ENCODE measurements around the gene SLC39A9. TPM values are rescaled to one million over a fixed set of nuclear protein-coding genes. Genes with fewer than 3 reads are reported as not detected.
A peak's percentile ranks its signal among the peaks of the same experiment; 100 is the strongest.
"Not testable (repeated sequence)": the region's sequence is repeated elsewhere in the genome, so short reads cannot be mapped to it uniquely, and the experiment has no call there.

Gene SLC39A9
- total RNA-seq, 1 experiment from 2014 or later = 85.0 TPM

DNA sequence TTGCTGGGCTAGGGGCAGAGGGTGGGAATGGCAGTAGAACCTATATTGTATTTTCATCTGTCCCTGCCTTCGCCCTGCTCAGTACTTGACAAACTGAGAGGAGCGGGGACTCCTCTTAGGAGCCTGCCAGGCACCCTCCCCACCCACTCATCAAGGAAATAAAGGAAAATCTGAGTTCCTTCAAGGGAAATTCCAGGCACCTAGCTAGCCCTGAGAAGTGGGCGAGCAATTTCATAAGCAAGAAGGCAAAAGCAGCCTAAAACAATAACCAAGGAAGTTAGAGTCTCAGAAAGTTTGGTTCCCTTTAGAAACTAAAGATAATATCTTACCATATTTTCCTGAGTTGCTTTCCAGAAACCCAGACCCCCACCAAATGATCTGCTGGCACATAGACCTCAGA lies 75.5 kb downstream of the SLC39A9 start:
- DNase-seq (ENCODE audit: low read depth) = no peak

DNA sequence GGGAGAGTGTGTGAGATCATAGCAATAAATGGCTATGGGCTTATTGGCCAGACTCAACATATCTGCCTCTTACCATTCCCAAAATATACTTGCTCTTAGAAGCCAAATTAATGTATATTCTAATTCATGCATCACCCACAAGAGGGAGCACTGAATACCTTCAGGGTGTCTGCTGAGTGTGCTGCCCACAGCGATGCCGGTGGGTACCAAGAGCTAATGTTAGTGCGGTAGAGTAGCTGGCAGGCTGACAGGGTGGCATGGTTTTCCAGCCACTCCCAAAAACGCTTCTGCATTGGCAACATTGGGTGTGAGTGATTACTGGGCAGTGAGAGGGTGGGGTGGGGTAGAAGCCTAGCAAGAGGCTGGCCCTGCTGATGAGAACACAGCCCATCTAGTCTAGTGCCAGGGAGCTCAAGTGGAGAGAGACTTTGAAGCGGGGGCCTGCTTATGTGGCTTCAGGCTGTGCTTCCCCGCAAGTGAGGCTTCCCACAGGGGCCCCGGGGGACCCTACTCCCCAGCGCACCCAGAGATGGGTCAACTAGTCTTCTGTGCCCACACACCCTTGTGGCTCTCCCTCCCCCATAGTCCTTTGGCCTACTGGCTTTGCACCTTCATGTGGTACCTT lies 76.8 kb downstream of the SLC39A9 start:
- peak; percentile 33 for DNase-seq (ENCODE audit: low read depth)

DNA sequence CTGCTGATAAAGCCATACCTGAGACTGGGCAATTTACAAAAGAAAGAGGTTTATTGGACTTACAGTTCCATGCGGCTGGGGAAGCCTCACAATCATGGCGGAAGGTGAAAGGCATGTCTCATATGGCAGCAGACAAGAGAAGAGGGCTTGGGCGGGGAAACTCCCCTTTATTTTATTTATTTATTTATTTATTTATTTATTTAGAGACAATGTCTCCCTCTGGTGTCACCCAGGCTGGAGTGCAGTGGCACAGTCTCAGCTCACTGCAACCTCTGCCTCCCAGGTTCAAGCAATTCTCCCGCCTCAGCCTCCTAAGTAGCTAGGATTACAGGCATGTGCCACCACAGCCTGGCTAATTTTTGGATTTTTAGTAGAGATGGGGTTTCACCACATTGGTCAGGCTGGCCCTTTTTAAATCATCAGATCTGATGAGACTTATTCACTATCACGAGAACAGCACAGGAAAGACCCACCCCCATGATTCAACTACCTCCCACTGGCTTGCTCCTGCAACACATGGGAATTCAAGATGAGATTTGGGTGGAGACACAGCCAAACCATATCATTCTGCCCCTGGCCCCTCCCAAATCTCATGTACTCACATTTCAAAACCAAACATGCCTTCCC lies 78.4 kb downstream of the SLC39A9 start:
- not testable (repeated sequence) for DNase-seq (ENCODE audit: low read depth)

DNA sequence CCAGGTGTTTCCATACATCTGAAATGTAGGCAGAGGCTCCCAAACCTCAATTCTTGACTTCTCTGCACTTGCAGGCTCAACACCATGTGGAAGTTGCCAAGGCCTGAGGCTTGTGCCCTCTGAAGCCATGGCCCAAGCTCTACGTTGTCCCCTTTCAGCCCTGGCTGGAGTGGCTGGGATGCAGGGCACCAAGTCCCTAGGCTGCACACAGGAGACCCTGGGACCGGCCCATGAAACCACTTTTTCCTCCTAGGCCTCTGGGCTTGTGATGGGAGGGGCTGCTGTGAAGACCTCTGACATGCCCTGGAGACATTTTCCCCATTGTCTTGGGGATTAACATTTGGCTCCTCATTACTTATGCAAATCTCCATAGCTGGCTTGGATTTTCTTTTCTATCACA lies 79.6 kb downstream of the SLC39A9 start:
- DNase-seq (ENCODE audit: low read depth) = not testable (repeated sequence)

DNA sequence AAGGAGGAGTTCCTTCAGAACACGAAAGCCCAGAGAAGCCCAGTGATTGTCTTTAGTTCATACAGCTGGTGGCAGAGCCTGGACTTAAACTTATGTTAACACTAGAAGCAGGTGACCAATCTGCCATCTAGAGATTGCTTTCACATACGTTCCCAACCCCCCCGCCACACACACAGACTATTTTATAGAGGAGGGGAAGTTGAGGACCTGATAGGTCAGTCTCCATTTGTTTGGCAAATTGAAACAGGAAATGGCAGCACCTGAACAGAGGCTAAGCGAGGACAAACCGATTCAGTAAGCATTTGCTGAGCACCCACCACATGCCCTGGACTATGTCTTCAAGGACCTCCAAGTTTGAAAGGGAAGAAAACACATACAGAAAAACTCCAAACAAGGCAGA lies 81.2 kb downstream of the SLC39A9 start:
- no peak for DNase-seq (ENCODE audit: low read depth)

DNA sequence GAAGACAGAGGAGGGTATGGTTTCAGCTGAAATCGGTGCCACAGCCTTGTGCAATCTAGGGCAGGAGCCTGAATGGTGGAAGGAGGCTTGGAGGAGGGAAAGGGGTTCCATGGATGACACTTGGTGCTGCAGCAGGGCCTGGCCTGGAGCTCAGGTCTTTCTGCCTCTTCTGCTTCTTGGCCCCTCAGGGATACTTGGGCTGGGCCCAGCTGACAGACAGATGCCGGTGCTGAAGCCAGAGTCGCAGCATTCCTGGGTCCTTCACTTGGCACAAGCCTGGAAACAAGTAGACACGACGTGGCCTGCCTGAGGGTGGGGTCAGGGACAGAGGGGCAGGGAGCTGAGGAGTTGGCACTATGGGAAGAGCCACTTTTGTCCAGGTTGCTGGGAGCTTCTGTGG lies 81.6 kb downstream of the SLC39A9 start:
- no peak for DNase-seq (ENCODE audit: low read depth)

DNA sequence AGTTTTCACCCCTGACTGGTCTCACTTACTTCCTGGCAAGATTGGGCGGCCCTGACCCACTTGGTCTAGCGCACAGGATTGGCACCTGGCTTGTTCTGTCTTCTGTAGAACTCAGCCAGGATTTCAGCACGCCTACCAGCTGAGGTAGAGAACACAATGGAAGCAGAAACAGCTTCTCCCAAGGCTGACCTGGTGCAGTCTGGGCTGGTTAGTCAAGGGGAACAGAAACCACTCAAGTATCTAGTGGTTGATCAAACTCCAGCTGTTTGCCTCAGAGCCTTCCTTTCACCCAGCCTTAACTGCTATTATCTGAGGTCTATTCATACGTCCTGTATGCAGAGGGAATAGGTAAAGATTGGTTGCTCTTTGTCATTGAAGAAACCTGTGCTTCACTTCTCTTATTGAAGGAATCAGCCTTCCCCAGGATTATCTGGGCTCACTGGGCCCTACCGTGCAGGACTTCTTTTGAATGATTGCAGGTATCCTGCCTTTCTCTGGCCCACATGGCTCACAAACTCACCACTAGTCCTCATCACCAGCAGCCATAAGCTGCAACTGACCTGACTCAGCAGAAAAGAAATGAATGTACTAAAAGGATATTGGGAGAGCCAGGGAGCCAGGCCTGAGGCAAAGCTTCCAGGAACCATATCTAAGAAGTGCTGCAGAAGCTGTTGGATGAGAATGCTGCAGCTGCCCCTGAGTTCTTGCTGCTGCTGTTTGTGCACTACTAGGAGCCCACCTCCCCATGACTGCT lies 83.5 kb downstream of the SLC39A9 start:
- DNase-seq (ENCODE audit: low read depth) = no peak

DNA sequence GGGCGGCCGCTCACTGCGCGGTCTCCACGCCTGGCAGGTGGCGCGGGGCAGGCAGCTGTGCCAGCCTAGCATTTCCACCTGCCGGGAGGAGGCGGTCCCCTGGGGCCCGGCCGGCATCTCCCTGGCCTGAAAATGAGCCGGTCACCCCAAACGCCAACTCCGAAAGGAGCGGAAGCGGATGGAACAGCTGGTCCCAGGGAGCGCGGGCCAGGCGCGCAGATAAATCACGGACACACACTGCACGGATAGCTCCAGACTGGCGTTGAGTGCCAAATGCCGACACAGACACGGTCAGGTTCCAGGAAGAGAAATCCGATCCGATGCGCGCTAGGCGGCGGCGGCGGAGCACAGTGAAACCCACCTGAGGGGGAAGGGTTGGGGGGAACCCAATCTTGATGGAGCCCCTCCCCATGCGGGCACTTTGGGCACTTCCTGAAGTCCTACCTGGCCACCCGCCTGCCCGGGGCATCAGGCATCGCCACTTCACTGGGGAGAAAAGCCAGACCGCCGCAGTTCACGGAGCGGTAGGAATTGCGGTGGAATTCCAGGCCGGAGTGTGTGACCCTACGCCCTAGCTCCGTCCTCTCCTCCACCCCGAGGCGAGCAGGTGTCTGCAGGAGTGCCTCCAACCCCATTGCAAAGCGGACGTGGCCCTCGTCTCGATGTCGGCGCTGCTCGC lies 85.4 kb downstream of the SLC39A9 start:
- DNase-seq (ENCODE audit: low read depth) = no peak

DNA sequence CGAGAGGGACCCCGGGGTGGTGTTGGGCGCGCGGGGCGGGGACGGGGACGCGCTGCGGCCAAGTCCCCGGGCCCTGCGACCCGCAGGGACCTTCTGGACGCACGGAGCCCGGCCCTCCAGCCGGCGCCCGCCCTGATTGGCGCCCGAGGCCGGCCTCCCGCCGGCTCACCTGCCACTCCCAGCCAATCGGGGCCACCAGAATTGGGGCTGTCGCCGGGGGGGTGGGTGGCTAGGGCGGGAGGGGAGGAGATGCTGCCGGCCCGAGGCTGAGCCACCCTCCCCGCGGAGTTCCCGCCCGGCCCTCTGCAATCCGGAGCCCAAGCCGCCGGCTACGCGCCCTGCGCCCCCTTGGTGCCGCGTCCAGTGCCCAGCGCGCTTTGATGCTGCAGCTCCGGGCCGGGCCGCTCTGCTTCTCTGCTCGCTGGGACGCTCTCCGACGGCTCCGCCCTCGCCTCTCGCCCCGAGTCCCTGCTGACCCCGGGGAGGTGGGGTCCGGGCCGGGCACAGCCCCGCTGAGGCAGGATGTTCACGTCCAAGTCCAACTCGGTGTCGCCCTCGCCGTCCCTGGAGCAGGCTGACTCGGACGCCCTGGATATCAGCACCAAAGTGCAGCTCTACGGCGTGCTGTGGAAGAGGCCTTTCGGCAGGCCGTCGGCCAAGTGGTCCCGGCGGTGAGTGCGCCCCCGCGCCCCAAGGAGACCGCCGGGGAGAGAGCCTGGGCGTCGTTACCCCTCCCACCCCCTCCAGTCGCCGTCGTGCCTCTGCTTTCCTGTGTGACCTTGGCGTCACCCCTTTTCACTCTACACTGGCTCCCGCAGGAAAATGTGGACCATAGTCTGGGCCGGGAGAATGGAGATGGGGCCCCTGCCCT lies 86.2 kb downstream of the SLC39A9 start, which contains the start of gene PLEKHD1:
Gene PLEKHD1, plus strand, starts transcription at position 285 of the 871 bp plus-strand sequence. Its CDS starts 238 bp downstream, at position 523.
- no peak for DNase-seq (ENCODE audit: low read depth)

DNA sequence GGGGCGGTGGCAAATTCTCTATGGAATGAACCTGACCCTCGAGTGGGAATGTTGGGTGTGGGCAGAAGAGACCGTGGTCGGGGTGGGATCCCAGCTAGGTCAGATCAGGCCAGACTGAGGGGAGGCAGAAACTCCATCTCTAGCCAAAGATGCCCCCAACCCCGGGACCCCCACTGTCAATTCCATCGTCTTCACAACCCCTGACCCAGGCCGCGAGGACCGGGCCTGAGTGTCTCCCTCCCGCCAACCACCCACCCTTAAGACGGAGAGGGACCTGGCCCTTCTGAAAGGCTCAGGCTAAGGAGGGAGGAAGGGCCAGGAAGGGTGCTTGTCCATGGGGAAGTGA lies 86.8 kb downstream of the SLC39A9 start:
- no peak for DNase-seq (ENCODE audit: low read depth)

DNA sequence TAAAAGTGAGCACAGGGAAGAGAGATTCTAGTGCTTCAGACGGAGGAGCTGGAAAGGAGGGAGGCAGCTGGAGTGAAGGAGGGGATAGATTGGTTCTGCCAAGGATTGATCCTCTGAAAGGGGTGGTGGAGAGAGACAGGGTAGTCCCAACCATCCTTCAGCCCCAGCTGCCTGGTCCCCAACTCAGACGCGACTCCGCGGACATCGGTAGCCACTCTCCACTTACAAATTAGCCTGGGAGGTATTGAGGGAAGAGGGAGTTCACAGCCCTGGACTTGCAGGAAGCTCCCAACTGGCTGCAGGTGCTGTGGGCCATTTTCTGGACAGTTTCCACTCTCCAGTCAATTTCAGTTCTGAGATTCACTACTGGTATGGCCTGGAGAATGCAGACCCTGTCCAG lies 87.2 kb downstream of the SLC39A9 start:
- no peak for DNase-seq (ENCODE audit: low read depth)

DNA sequence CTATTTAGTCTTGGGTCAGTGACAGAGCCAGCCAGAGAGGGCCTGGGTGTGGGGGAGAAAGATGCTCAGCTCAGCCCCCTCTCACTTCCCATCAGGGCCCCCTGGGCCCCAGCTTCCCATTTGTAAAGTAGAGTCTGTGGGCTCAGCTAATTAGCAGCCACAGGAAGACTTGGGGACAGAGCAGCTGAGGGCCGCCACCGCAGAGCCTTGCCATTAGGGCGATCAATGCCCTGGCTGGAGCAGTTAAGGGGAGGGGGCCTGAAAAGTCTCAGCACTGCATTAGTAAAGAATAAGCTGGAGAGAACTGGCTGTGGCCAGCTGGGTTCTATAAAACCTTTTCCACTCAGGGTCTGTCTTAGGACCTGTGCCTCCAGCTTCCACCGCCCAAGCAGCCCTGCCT lies 88.7 kb downstream of the SLC39A9 start:
- DNase-seq (ENCODE audit: low read depth) = no peak

DNA sequence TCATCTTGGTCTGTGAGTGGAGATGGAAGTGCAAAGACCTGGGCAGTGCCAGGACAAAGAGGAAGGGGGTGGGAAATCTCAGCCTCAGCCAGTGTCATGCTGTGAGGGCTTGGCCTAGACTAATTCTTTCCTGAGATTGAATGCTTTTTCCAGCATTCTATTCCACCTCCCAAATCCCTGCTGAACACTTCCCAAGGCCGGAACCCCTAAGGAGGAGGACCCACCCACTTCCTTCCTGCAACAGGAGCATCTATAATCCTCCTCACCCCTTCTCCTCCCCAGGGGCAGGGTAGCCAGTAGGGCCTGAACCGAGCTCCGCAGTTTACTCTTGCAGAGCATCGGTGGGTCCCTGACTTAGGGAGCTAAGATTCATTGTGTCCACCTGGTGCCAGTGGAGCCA lies 89.3 kb downstream of the SLC39A9 start:
- no peak for DNase-seq (ENCODE audit: low read depth)

DNA sequence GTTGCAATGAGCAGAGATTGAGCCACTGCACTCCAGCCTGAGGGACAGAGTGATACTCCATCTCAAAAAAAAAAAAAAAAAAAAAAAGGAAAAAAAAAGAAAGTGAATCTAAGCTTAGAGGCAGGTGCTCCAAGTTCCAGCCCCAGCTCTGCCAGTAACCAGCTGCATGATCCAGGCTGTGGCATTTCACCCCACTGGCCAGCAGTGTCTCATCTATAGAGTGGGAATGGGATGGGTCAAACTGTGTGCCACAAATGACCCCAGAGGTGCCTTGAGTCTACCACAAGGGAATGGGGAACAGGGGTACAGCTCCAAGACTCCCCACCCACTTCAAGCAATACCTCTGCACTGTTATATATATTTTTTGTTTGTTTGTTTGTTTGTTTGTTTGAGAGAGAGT lies 91.0 kb downstream of the SLC39A9 start:
- DNase-seq (ENCODE audit: low read depth) = no peak

DNA sequence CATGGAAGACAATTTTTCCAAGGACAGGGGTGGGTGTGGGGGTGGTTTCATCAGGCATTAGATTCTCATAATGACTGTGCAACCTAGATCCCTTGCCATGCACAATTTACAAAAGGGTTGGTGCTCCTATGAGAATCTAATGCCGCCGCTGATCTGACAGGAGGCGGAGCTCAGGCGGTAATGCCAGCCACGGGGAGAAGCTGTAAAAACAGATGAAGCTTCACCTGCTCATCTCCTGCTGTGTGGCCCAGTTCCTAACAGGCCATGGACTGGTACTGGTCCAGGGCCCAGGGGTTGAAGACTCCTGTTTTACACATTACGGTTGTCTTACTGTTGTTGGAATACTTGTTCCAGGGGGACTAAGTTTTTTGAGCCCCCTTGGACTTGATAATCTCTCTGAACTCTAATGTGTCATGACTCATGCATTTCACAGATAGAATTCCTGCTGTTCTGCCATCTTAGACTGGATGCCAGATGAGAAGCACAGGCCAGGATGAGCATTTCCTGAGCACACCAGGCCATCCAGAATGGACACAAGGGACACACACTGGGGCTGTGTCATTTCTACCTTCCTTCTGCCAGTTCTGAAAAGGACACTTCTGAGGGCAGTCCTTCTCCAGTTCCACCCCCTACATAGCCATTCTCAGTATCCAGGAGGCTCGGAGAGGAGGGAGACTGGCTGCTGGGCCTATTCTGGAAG lies 91.9 kb downstream of the SLC39A9 start:
- no peak for DNase-seq (ENCODE audit: low read depth)

DNA sequence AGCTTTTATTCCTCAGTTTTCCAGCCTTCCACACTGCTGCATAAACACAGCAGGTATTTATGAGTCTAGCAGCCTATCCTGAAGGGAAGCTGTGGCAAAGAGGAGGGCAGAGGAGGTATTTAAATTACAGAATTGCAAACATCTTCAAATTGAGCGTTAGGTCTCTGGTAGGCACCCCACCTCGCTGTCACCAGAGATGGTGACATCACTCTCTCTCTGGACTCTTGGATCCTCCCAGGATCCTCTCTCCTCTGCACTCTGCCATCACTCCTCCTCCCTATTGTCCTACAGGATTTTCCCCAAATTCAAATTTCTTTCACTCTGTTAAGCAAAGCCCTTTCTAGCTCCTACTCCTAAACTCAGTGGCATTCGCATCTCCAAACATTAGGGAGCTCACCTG lies 92.7 kb downstream of the SLC39A9 start:
- no peak for DNase-seq (ENCODE audit: low read depth)

DNA sequence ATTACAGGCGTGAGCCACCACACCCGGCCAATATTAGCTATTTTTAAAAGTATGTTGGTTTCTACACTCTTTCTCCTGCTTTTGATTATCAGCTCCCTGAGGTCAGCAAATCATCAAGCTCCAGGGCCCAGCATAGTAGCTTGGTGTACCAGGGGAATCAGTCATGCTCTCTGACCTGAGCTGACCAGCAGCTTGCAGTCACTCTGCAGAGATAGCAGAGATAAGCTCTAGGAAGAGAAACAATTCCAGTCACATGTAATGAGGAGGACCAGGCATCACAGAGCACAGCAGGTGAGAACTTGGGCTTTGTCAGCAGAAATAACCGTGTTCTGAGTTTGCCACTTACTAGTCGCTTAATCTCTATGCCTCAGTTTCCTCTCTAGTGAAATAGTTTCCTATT lies 94.5 kb downstream of the SLC39A9 start:
- DNase-seq (ENCODE audit: low read depth) = no peak

DNA sequence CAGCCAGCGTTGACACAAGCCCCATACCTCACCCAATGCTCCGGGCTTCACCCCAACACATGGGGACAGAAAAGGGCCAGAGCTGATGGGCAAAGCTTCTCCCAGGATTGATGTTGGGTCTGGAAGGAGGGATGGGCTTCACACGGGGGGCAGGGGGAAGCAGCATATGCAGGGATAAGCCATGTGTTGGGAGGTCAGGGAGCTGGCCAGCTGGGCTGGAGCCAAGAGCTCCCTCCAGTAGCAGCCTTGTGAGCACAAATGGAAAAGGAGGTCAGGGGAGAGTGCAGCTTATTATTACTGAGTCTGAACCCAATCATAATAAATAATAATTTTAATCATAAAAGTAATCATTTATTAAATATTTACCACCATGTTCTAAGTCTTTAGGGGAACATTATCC lies 95.3 kb downstream of the SLC39A9 start:
- no peak for DNase-seq (ENCODE audit: low read depth)

DNA sequence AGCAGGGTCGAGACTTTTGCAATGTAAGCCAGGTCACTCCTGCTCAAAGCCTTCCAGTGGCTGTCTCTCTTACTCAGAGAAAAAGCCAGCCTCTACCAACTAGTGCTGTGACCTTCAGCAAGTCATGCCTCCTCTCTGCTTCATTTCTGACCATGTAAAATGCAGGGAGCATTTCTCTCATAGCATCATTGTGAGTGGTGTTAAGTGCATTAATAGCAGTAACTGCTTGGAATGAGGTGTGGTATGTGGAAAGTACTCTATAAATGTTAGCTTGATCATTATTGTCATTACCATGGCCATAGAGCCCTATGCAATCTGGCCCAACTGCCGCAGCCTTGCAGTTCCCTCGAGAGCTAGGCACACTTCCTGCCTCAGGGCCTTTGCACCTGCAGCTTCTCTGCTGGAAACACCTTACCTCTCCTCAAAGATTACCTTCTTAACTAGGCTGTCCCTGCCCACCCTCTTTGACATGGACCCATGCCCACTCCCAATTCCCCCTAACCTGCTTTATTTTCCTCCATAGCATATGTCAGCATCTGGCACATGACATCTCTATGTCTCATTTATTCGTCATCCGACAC lies 96.9 kb downstream of the SLC39A9 start:
- no peak for DNase-seq (ENCODE audit: low read depth)

DNA sequence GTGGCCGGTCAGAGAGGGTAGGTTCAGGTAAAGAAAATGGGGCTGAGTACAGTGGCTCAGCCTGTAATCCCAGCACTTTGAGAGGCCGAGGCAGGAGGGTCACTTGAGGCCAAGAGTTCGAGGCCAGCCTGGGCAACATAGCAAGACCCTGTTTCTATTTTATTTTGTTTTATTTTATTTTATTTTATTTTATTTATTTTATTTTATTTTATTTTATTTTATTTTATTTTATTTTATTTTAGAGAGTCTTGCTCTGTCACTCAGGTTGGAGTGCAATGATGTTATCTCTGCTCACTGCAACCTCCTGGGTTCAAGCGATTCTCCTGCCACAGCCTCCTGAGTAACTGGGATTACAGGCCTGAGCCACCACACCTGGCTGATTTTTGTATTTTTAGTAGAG lies 99.4 kb downstream of the SLC39A9 start:
- not testable (repeated sequence) for DNase-seq (ENCODE audit: low read depth)
